Ecto neural progenitor cell (in vitro differentiated cells): ENCODE data around the gene ATP13A2.

Experiments
- DNase-seq: peaks from one replicate; pipeline ENCODE4 v3.0.0-alpha.2; 2018; ENCODE audit warnings: low spot score

The ATP13A2 gene

GRCh38 chr1:17028662-17029188 lies 17.0 kb upstream of the ATP13A2 start:
- DNase-seq = no peak

DNA sequence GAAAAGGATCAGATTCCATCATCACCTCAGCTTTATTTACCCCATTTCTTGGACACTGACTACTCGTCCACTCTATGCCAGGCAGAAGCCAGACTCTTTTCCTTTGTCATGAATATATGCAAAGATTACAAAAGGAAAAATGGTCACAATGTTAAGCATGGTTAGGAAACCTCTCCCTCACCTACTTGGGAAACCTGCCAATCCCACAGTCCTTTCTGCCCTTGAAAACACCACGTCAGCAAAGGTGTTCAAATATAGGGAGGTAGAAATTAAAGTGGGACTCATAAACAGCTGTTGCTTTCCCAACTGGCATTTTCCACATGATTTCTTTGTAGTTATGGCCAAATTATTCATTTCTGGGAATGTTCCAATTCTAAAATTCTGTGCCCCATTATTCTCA lies 16.2 kb upstream of the ATP13A2 start:
- DNase-seq = no peak

GRCh38 chr1:17027403-17027802 lies 15.7 kb upstream of the ATP13A2 start:
- DNase-seq = no peak

DNA sequence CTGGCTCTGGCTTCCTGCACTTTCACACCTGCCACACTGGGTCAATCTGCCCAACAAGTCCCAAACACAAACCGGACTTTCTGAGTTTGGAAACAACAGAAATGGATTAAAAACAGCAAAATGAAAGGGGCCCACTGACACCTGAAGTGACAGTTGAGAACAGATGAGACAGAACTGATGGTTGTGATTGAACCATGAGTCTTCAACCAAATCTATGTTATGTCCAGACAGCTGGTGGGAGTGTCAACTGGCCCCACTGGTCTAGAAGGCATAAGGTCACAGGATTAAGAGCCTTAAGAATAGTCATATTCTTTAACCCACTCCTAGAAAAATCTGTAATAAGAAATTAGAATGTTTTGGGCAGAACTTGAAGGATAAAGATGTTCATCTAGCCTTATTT lies 13.0 kb upstream of the ATP13A2 start:
- DNase-seq = no peak

- DNase-seq = no peak
Measured at GRCh38 chr1:17023573-17023972, 11.8 kb upstream of the ATP13A2 start.

DNA sequence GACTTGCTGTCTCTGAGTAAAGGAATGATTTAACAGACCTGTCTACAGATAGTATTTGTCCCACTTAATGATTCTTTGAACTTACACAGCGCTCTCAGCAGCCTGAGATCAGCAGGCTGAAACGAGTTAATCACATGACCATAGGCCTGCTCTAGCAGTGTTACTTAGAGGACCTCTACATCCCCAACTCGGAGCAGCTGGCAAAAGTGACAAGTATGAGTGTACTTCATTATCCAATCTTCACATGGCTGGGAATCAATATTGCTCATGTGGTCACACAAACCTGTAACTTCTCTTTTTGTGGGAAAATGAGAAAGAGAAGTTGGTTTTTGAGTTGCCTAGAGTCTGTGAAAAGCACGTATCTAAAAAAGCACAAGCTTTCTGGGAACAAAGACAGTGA lies 11.4 kb upstream of the ATP13A2 start:
- no peak for DNase-seq

DNA sequence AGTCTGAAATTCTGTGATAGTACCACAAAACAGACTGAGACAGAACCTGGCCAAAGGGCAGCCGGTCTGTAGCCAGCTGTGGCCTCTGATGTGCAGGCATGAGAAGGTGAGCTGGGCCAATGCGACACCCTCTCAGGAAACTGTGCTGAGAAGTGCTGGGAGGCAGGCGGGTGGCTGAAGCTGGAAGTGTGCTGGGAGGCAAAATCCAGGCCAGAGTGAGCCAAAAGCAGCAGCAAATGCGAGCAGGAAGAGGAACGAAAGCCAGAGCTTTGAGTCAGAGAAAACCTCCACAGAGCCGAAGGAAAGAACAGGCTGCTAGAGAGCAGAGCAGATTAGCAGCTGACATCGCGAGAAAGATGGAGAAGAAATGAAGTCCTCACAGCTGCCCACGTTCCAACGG lies 10.2 kb upstream of the ATP13A2 start:
- no peak for DNase-seq

- DNase-seq = no peak
Measured at GRCh38 chr1:17020502-17020901, 8.8 kb upstream of the ATP13A2 start.

GRCh38 chr1:17018849-17019248 lies 7.1 kb upstream of the ATP13A2 start:
- DNase-seq = no peak

GRCh38 chr1:17017435-17017834 lies 5.7 kb upstream of the ATP13A2 start:
- DNase-seq = no peak

- DNase-seq = no peak
Measured at GRCh38 chr1:17016317-17016661, 4.6 kb upstream of the ATP13A2 start.

DNA sequence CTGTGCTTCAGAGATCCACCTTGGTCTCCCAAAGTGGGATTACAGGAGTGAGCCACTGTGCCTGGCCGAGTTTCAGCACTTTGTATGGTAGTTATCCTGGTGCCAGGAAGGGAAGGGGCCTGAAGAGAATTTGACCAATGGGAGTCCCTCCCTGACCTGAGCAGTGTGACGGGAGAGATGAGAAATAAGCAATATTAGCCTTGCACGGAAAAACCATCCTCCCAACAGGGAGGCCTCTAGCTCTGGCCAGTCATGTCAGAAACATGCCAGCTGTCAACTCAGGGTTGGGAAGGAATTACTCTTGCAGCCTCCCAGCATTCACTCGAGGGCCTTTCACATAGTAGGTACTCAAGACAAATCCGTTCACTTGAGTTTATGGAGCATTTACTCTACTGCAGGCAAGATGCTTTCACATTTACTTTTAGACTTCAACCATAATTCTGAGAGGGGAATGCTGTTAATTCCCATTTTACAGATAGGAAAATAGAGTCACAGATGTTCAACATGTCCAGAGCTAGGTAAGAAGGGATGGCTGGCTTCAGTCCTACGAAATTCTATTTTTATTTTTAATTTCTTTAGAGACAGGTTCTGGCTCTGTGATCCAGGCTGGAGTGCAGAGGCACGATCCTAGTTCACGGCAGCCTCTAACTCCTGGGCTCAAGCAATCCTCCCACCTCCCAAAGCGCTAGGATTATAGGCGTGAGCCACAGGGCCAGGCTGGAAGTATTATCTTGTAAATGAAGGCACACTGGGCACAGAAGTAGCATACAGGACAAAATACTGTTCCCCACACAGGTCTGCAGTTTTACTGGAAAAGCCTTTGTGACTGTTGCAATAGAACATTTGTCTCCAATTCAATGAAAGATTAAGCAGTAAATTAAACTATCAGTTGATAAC lies 3.2 kb upstream of the ATP13A2 start:
- no peak for DNase-seq

- no peak for DNase-seq
Measured at GRCh38 chr1:17013491-17014320, 2.0 kb upstream of the ATP13A2 start.

- DNase-seq = no peak
Measured at GRCh38 chr1:17012775-17013490, 1.2 kb upstream of the ATP13A2 start.

DNA sequence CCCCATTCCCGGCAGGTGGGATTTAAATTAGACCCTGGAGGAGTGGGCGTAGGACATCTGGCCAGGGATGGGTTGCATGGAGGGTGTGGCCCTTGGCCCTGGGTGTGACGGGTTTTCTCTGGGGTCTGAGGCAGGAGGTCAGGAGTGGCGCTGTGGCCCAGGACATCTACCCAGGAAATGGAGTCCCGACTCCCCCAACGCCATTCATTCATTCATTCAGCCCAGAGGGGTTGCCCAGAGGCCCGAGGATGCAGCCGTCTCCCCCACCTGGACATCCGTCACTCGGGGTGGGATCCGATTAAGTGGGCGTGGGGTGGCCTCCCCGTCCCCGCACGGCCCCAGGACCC lies 663 bp downstream of the ATP13A2 start:
- no peak for DNase-seq

GRCh38 chr1:17009706-17010105 lies 2.0 kb downstream of the ATP13A2 start:
- no peak for DNase-seq

DNA sequence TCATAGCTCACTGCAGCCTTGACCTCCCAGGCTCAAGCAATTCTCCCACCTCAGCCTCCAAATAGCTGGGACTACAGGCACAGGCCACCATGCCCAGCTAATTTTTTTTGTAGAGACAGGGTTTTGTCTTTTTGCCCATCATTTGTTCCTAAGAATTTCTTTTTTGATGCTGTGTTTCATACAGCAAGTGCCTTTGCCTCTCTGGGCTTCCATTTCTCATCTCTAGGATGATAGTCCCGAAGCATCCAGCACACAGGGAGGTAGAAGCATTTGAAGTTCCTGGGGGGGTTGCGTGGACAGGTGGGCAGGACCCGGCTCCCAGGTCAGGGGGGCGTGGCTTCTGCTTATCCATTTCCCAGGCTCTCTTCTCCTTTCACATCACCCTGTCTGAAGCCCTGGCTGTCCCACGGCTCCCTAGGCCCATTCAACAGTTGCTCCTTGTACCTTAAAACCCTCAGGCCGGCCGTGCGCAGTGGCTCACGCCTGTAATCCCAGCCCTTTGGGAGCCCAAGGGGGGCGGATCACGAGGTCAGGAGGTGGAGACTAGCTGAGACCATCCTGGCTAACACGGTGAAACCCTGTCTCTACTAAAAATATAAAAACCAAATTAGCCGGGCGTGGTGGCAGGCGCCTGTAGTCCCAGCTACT lies 3.4 kb downstream of the ATP13A2 start:
- DNase-seq = no peak

- no peak for DNase-seq
Measured at GRCh38 chr1:17007121-17007520, 4.6 kb downstream of the ATP13A2 start.

DNA sequence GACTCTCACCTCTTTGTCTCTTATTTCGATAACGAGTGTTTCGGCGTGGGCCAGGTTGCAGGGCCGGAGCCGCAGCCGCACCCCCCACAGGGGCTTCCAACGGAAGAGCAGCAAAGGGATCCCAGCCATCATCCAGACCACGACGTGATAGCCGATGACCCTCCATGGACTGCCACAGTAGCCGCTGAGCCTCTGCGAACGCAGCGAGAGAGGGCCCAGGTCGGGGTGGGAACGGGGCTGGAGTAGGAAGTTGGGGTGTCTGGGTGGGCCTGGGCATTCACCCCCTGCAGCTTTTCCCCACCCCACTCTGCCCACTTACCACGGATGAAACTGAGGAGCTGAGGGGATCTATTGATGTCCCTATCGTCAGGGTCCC lies 6.4 kb downstream of the ATP13A2 start:
- no peak for DNase-seq

DNA sequence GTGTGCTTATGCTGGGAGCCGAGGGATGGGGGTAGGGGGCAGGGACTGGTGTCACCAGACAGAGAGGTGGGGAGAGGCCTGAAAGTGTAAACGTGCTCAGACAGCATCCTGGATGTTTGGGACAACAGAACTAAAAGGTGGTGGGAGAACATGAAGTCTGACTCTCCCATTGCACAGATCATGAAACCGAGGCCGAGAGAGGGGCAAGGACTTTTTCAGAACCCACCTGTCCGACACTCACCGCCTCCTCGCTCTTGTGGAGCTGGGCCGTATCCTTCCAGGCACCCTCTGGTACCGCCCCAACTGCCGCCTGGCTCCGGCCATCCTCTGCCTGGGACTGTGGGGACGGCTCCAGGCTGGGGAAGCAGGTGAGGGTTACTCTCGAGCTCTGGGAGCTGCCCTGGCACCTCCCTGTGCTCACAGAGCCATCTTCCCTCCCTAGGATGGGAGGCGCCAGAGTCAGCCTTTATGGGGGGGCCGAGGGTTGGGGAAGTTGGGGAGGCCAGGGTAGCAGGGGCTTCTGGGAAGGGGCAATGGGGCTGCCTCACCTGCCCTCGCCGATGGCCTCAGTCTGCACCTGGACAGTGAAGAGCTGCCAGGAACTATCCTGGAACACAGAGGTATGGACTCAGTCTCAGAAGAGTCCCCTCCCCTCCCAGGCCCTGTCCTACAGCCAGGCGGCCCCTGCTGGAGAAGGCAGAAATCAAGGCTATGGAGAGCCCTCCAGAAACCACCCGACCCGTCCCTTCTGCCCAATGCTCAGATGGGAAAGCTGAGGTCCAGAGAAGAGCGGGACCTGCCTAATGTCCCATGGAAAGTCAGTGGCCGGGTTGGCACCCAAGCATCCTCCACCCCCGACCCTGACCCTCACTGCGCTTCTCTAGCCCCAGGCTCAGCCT lies 7.0 kb downstream of the ATP13A2 start:
- no peak for DNase-seq

DNA sequence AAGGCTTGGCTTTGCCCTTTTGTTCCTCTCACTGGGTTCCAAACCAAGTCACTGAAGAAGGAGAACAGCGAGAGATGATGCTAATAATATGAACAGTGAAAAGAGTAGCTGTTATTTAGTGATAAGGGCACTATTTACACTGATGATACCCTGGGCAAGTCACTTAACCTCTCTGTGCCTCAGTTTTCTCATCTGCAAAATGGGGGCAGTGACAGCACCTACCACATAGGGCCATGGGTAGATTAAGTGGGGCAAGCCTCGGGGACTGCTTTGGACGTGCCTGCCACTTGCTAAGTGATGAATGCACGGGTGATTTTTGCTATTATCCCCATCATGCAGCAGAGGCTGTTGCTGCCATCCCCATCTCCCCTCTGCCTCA lies 9.2 kb downstream of the ATP13A2 start:
- no peak for DNase-seq
